Measurements from ENCODE around the gene PRR29.

Gene PRR29

DNA sequence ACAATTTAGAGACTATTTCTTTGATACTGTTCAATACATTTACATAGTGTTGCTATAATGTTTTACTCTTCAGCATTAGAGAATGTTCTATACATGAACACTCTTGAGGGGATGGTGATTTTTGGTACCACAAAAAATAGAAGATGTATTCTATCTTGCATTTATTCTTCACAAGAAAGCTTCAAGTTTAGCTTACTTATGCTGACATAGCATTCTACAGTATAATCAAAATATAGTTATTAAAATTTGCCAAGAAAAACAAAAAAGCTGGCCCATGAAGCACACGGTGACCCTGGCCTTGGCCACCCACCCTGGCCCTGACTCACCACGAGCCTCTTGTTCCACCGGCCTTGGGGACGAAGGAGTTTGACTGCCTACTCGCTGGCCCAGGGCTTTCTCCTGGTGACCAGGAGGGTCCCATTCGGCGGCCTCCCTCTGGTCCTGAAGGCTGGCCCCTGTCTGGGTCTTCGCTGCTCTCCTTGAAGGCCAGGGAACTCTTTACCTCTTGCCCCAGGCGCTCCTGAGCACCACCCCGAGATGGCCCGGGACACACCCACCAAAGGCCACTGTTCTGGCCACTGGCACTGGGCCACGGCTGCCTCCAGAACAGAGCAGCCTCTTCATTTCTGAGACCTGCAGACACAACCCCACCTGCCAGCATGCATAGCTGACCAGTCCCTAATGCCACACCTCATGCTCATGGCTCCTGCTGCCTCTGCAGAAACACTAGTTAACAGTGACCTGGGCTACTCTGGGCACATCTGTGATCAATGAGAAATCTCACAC lies 44.7 kb downstream of the PRR29 start:
- DNase-seq (ENCODE audit: low read depth): no peak

DNA sequence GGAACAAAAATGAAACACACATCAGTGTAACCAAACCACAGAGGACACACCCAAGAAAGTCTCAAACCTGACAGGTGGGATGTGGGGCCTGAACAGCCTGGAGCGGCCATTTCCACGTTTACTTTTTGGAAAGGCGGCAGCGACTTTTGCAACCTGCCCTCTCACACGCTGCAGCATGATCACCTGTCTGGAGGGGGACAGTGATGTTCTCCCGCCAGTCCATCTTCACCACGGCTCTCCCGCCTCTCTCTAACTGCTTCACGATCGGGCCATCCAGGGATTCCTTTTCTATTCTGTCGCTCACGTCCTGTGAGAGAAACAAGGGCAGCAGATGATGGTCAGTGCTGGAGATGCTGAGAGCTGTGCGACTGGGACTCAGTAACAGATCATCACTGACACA lies 47.0 kb downstream of the PRR29 start:
- DNase-seq (ENCODE audit: low read depth): no peak

DNA sequence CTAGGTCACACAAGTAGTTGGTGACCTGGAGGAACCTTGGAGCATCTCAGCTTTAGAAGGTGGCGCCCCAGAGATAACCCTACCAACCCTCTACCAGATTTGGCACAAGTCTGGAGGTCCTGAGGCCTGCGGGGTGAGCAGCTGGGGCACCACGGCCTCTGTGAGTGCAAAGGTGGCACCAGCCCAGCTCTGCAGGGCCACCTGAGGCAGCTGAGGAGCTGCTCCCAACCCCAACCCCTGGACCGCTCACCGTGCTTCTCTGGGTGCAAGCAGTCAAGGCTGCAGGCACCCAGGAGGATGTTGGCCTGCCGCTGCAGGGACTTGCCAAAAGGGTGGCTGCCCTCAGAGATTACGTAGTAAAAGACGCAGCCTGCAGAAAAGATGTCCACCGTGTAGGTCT lies 50.7 kb downstream of the PRR29 start:
- DNase-seq (ENCODE audit: low read depth): no peak

DNA sequence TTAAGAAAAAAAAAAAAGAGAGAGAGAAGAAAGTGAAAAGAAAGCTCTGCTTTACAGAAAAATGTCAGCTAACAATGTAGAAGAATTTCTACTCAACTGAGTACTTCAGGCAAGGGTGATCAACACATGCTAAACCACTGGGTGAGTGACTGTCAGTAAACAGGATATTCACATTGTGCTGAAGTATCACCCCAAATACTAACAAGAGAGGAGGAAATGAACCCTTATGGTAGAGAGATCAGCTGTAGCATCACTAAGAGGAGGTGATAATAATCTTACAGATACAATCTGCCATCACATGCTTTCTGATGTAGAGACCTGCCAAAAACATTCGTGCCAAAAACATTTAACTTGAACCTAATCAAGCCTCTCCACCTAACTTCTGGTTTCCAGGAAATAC lies 53.0 kb downstream of the PRR29 start:
- DNase-seq (ENCODE audit: low read depth): no peak

DNA sequence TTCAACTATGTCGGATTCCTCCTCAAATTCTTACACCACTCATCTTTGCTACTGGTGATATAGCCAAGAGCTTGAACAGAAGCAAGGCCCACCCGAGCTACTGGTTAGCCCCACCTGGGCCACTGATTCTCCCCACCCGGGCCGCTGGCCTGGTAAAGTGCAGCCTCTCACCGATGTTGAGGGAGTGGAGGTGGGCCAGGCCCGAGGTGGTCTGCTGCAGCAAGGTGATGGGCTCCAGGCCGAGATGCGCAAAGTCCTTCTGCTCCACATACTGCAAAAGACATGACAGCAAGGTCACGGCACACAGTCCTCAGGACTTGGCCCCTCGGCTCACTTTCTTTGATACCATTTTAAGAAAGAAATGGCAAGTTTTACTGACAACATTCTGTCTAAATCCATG lies 55.0 kb downstream of the PRR29 start:
- no peak for DNase-seq (ENCODE audit: low read depth)
